Panc1 (cell line): ENCODE results near the gene FHIT.

Experiments used
- POLR2AphosphoS5 ChIP-seq: IDR thresholded peaks from 2 replicates; pipeline ENCODE4 v1.6.1; 2012; ENCODE audit warnings: mild to moderate bottlenecking, low read depth, low read length, moderate library complexity
- TF ChIP-seq, protein P1 (sequence below): fragments of 450-650 bp; IDR thresholded peaks from 2 replicates; pipeline ENCODE4 v1.5.1; 2017; ENCODE audit warnings: mild to moderate bottlenecking

GRCh38 chr3:61015408-61015807 lies 235.8 kb downstream of the FHIT start:
- TF ChIP-seq, protein P1, sequence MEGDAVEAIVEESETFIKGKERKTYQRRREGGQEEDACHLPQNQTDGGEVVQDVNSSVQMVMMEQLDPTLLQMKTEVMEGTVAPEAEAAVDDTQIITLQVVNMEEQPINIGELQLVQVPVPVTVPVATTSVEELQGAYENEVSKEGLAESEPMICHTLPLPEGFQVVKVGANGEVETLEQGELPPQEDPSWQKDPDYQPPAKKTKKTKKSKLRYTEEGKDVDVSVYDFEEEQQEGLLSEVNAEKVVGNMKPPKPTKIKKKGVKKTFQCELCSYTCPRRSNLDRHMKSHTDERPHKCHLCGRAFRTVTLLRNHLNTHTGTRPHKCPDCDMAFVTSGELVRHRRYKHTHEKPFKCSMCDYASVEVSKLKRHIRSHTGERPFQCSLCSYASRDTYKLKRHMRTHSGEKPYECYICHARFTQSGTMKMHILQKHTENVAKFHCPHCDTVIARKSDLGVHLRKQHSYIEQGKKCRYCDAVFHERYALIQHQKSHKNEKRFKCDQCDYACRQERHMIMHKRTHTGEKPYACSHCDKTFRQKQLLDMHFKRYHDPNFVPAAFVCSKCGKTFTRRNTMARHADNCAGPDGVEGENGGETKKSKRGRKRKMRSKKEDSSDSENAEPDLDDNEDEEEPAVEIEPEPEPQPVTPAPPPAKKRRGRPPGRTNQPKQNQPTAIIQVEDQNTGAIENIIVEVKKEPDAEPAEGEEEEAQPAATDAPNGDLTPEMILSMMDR = no peak
- TF ChIP-seq POLR2AphosphoS5 = no peak
